ENCODE results near the gene PAN3. TPM values are rescaled to one million over a fixed set of nuclear protein-coding genes. Genes with fewer than 3 reads are reported as not detected.

PAN3 gene
- total RNA-seq, 1 donor from 2014 or later: 50.1 TPM

DNA sequence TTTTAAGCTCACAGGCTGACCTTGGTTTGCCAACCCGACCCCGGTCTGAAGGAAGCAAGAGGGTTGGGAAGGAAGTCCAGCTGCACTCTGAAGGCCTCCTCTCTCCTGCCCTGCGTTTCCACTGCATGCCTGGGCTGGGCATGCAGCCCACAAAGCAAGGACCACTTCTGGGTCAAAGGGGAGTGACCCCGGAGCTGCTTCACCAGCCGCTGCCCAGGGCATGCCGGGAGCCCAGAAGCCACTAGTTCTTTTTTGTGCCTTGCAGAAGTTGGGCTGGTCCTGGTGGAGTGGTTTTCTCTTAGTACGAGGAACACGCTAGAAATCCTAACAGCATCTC is 189.9 kb downstream of the PAN3 start:
- Histone ChIP-seq H3K27ac (no peak overlapping the region), H3K9ac (no peak overlapping the region), H3K9me3 (ENCODE audit: low read depth) (no peaks in the 10 kb centered on the region), H3K4me3 (no peak overlapping the region), H3K36me3 (no peaks in the 10 kb centered on the region), H3F3A (ENCODE audit: low read depth) (no peaks in the 10 kb centered on the region), H2AFZ (replicated peaks) (no peak overlapping the region), H3K79me2 (ENCODE audit: low read depth) (no peaks in the 10 kb centered on the region), H3K27me3 (no peaks in the 10 kb centered on the region), H3K4me2 (no peak overlapping the region), H3K4me1 (no peaks in the 10 kb centered on the region), H4K20me1 (ENCODE audit: low read depth) (no peaks in the 10 kb centered on the region)
- Mint-ChIP-seq H3K27ac (no peak overlapping the region), H3K4me1 (no peaks in the 10 kb centered on the region), H3K36me3 (no peaks in the 10 kb centered on the region), H3K9me3 (no peaks in the 10 kb centered on the region), H3K4me3 (no peak overlapping the region), H3K27me3 (ENCODE audit: insufficient read depth, low read depth) (no peaks in the 10 kb centered on the region)
- DNase-seq (ENCODE audit: low spot score): no peak
- no peak for TF ChIP-seq EZH2phosphoT487 (IDR thresholded peaks at IDR 0.05)
- no peak for TF ChIP-seq EZH2 (IDR thresholded peaks at IDR 0.05)
- TF ChIP-seq, protein P1, sequence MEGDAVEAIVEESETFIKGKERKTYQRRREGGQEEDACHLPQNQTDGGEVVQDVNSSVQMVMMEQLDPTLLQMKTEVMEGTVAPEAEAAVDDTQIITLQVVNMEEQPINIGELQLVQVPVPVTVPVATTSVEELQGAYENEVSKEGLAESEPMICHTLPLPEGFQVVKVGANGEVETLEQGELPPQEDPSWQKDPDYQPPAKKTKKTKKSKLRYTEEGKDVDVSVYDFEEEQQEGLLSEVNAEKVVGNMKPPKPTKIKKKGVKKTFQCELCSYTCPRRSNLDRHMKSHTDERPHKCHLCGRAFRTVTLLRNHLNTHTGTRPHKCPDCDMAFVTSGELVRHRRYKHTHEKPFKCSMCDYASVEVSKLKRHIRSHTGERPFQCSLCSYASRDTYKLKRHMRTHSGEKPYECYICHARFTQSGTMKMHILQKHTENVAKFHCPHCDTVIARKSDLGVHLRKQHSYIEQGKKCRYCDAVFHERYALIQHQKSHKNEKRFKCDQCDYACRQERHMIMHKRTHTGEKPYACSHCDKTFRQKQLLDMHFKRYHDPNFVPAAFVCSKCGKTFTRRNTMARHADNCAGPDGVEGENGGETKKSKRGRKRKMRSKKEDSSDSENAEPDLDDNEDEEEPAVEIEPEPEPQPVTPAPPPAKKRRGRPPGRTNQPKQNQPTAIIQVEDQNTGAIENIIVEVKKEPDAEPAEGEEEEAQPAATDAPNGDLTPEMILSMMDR (IDR thresholded peaks at IDR 0.05): no peak

- peak overlapping the region; percentile 26 for H2AFZ ChIP-seq (replicated peaks)
- peak; percentile 10 for DNase-seq (ENCODE audit: low spot score)
- H3K4me2 ChIP-seq: no peak overlapping the region
- no peaks in the 10 kb centered on the region for H3K9me3 Mint-ChIP-seq
- H3K27ac ChIP-seq: no peak overlapping the region
- no peaks in the 10 kb centered on the region for H3K36me3 Mint-ChIP-seq
- no peaks in the 10 kb centered on the region for H3K36me3 ChIP-seq
- no peaks in the 10 kb centered on the region for H3K27me3 ChIP-seq
- no peak overlapping the region for H3K9ac ChIP-seq
- no peak overlapping the region for H3K4me3 ChIP-seq
- TF ChIP-seq EZH2phosphoT487 (IDR thresholded peaks at IDR 0.05) (no peak), EZH2 (IDR thresholded peaks at IDR 0.05) (no peak)
- TF ChIP-seq, protein P1 (IDR thresholded peaks at IDR 0.05): no peak
- H3K4me3 Mint-ChIP-seq: no peak overlapping the region
- H3K79me2 ChIP-seq (ENCODE audit: low read depth): no peaks in the 10 kb centered on the region
- no peaks in the 10 kb centered on the region for H3K27me3 Mint-ChIP-seq (ENCODE audit: insufficient read depth, low read depth)
- H3K4me1 Mint-ChIP-seq: no peaks in the 10 kb centered on the region
- no peaks in the 10 kb centered on the region for H3K9me3 ChIP-seq (ENCODE audit: low read depth)
- H3K4me1 ChIP-seq: no peaks in the 10 kb centered on the region
- no peak overlapping the region for H3K27ac Mint-ChIP-seq
- H3F3A ChIP-seq (ENCODE audit: low read depth): no peaks in the 10 kb centered on the region
- no peaks in the 10 kb centered on the region for H4K20me1 ChIP-seq (ENCODE audit: low read depth)
These were observed 191.2 kb downstream of the PAN3 start for GRCh38 chr13:28329395-28330158.

- no peak overlapping the region for H3K27ac Mint-ChIP-seq
- H3K27me3 Mint-ChIP-seq (ENCODE audit: insufficient read depth, low read depth): no peaks in the 10 kb centered on the region
- Histone ChIP-seq H3K9ac (no peak overlapping the region), H3K4me3 (no peak overlapping the region), H2AFZ (replicated peaks) (no peak overlapping the region), H3K4me1 (no peaks in the 10 kb centered on the region), H3K4me2 (no peak overlapping the region), H3K9me3 (ENCODE audit: low read depth) (no peaks in the 10 kb centered on the region), H4K20me1 (ENCODE audit: low read depth) (no peaks in the 10 kb centered on the region), H3K27me3 (no peaks in the 10 kb centered on the region), H3F3A (ENCODE audit: low read depth) (no peaks in the 10 kb centered on the region), H3K36me3 (no peaks in the 10 kb centered on the region), H3K79me2 (ENCODE audit: low read depth) (no peaks in the 10 kb centered on the region), H3K27ac (no peak overlapping the region)
- no peaks in the 10 kb centered on the region for H3K9me3 Mint-ChIP-seq
- H3K4me3 Mint-ChIP-seq: no peak overlapping the region
- no peaks in the 10 kb centered on the region for H3K4me1 Mint-ChIP-seq
- no peaks in the 10 kb centered on the region for H3K36me3 Mint-ChIP-seq
- TF ChIP-seq EZH2 (IDR thresholded peaks at IDR 0.05) (no peak), EZH2phosphoT487 (IDR thresholded peaks at IDR 0.05) (no peak)
- TF ChIP-seq, protein P1 (IDR thresholded peaks at IDR 0.05): no peak
- DNase-seq (ENCODE audit: low spot score): no peak
These were observed 195.0 kb downstream of the PAN3 start for GRCh38 chr13:28333204-28333881.

All from neural progenitor cell (in vitro differentiated cells).